Amniotic stem cell (primary cell): ENCODE data around the gene OBI1.

Source experiments
- DNase-seq: peaks from one replicate; lab custom pipeline; 2025; lab: John Stamatoyannopoulos, UW

Gene OBI1

GRCh38 chr13:78576261-78576660 lies 82.7 kb downstream of the OBI1 start:
- no peak for DNase-seq

GRCh38 chr13:78572459-78572858 lies 86.5 kb downstream of the OBI1 start:
- no peak for DNase-seq

GRCh38 chr13:78569029-78569428 lies 89.9 kb downstream of the OBI1 start:
- DNase-seq = no peak

- DNase-seq = no peak
These were observed 92.3 kb downstream of the OBI1 start for GRCh38 chr13:78566631-78567030.
